Karpas-422 (cell line): Measurements from ENCODE around the gene USP48. TPM values are rescaled to one million over a fixed set of nuclear protein-coding genes. Genes with fewer than 3 reads are reported as not detected.
"Not testable (repeated sequence)": the region's sequence is repeated elsewhere in the genome, so short reads cannot be mapped to it uniquely, and the experiment has no call there.

Source experiments
- DNase-seq: peaks from one replicate; pipeline ENCODE4 v3.0.0-alpha.2; 2015
- H2AFZ ChIP-seq: fragments of 200-600 bp; sonication (generic); 2 replicates; pipeline ENCODE4 v1.6.1; 2014; ENCODE audit warnings: antibody characterized with exemption, low read length, mixed read lengths
- H3K27ac ChIP-seq: fragments of 200-600 bp; sonication (generic); 2 replicates; pipeline ENCODE4 v1.5.1; 2014; ENCODE audit warnings: mild to moderate bottlenecking, low read length, moderate library complexity
- H3K27me3 ChIP-seq: fragments of 200-600 bp; sonication (generic); 2 replicates; pipeline ENCODE4 v1.6.1; 2014; ENCODE audit warnings: low read length, mixed read lengths
- H3K36me3 ChIP-seq: fragments of 200-600 bp; sonication (generic); 2 replicates; pipeline ENCODE4 v1.6.1; 2014; ENCODE audit warnings: low read length, mixed read lengths; ENCODE audit not compliant: insufficient read depth
- H3K4me1 ChIP-seq: fragments of 200-600 bp; sonication (generic); 2 replicates; pipeline ENCODE4 v1.6.1; 2014; ENCODE audit warnings: mild to moderate bottlenecking, low read length, mixed read lengths
- H3K4me2 ChIP-seq: fragments of 200-600 bp; sonication (generic); 2 replicates; pipeline ENCODE4 v1.6.1; 2014; ENCODE audit warnings: low read length, low read depth, mild to moderate bottlenecking; ENCODE audit not compliant: poor library complexity, severe bottlenecking
- H3K4me3 ChIP-seq: fragments of 200-600 bp; sonication (generic); 2 replicates; pipeline ENCODE4 v1.5.1; 2014; ENCODE audit warnings: mild to moderate bottlenecking, antibody characterized with exemption, low read length, mixed read lengths
- H3K79me2 ChIP-seq: fragments of 200-600 bp; sonication (generic); 2 replicates; pipeline ENCODE4 v1.6.1; 2014; ENCODE audit warnings: mild to moderate bottlenecking, low read length, mixed read lengths
- H3K9ac ChIP-seq: fragments of 200-600 bp; sonication (generic); 2 replicates; pipeline ENCODE4 v1.6.0; 2014; ENCODE audit warnings: low read length
- H3K9me2 ChIP-seq: fragments of 200-600 bp; sonication (generic), shearing (Covaris generic); replicated peaks from 2 replicates; pipeline ENCODE4 v1.6.0; 2014; ENCODE audit warnings: mild to moderate bottlenecking, low read length, moderate library complexity; ENCODE audit not compliant: insufficient read depth
- H3K9me3 ChIP-seq: fragments of 300-700, 200-600 bp; sonication (generic); 2 replicates; pipeline ENCODE4 v1.6.1; 2014; ENCODE audit warnings: low read length, mixed read lengths
- H4K20me1 ChIP-seq: fragments of 200-600 bp; sonication (generic); 2 replicates; pipeline ENCODE4 v1.6.1; 2014; ENCODE audit warnings: mild to moderate bottlenecking, antibody characterized with exemption, low read length, low read depth; ENCODE audit not compliant: insufficient read depth
- total RNA-seq: library from RNA; depleted of rRNA; stranded (reverse); fragments of >200 nt; shearing (Covaris generic); gene quantifications from 2 replicates; pipeline ENCODE4 v1.2.3, GENCODE V29; 2014; ENCODE audit warnings: low replicate concordance; rRNA removed

Gene USP48
- 26.3 and 35.1 TPM in 2 replicates for total RNA-seq

- Histone ChIP-seq H3K4me2 (peak within 1 kb of the TSS; percentile 97), H3K9ac (peak within 1 kb of the TSS; percentile 98), H4K20me1 (peaks cover 16% of the 10 kb centered on the region; the same call in 1 of the 2 replicates), H3K27ac (peak within 1 kb of the TSS; percentile 93), H3K9me3 (no peaks in the 10 kb centered on the region), H3K9me2 (no peaks in the 10 kb centered on the region), H3K36me3 (no peaks in the 10 kb centered on the region), H3K4me3 (peak within 1 kb of the TSS; percentile 90), H3K4me1 (peaks cover 20% of the 10 kb centered on the region), H3K27me3 (no peaks in the 10 kb centered on the region), H3K79me2 (peaks cover 46% of the 10 kb centered on the region), H2AFZ (peak within 1 kb of the TSS; percentile 97)
- peak; percentile 99 for DNase-seq
Measured at GRCh38 chr1:21782868-21783678, at the start of gene USP48. Gene USP48 (minus strand): TSS chr1:21783149. CDS start chr1:21782957, 192 bp downstream.

- Histone ChIP-seq H2AFZ (no peak overlapping the region), H3K36me3 (no peaks in the 10 kb centered on the region), H3K27ac (no peak overlapping the region), H4K20me1 (no peaks in the 10 kb centered on the region), H3K27me3 (no peaks in the 10 kb centered on the region), H3K4me1 (no peaks in the 10 kb centered on the region), H3K4me2 (no peak overlapping the region), H3K9ac (no peak overlapping the region), H3K9me3 (no peaks in the 10 kb centered on the region), H3K9me2 (no peaks in the 10 kb centered on the region), H3K4me3 (no peak overlapping the region), H3K79me2 (no peaks in the 10 kb centered on the region)
- no peak for DNase-seq
Measured at GRCh38 chr1:21831454-21831970, 48.6 kb upstream of the USP48 start.

- no peaks in the 10 kb centered on the region for H3K9me2 ChIP-seq
- no peak overlapping the region for H3K4me2 ChIP-seq
- no peak overlapping the region for H3K9ac ChIP-seq
- no peaks in the 10 kb centered on the region for H3K79me2 ChIP-seq
- H3K27ac ChIP-seq: no peak overlapping the region
- H2AFZ ChIP-seq: no peak overlapping the region
- no peaks in the 10 kb centered on the region for H4K20me1 ChIP-seq
- no peaks in the 10 kb centered on the region for H3K36me3 ChIP-seq
- DNase-seq: no peak
- H3K9me3 ChIP-seq: no peaks in the 10 kb centered on the region
- H3K4me3 ChIP-seq: no peak overlapping the region
- no peaks in the 10 kb centered on the region for H3K27me3 ChIP-seq
- H3K4me1 ChIP-seq: no peaks in the 10 kb centered on the region
Measured at GRCh38 chr1:21830792-21831453, 48.0 kb upstream of the USP48 start.

GRCh38 chr1:21829294-21829693 lies 46.3 kb upstream of the USP48 start:
- H2AFZ ChIP-seq: no peak overlapping the region
- no peaks in the 10 kb centered on the region for H3K36me3 ChIP-seq
- no peaks in the 10 kb centered on the region for H3K79me2 ChIP-seq
- no peak overlapping the region for H3K9ac ChIP-seq
- no peak overlapping the region for H3K4me3 ChIP-seq
- H3K9me3 ChIP-seq: no peaks in the 10 kb centered on the region
- H3K9me2 ChIP-seq: no peaks in the 10 kb centered on the region
- DNase-seq: no peak
- H3K4me2 ChIP-seq: no peak overlapping the region
- H3K27me3 ChIP-seq: no peaks in the 10 kb centered on the region
- no peaks in the 10 kb centered on the region for H3K4me1 ChIP-seq
- no peaks in the 10 kb centered on the region for H4K20me1 ChIP-seq
- H3K27ac ChIP-seq: no peak overlapping the region

- H3K4me2 ChIP-seq: no peak overlapping the region
- no peaks in the 10 kb centered on the region for H3K79me2 ChIP-seq
- no peaks in the 10 kb centered on the region for H3K36me3 ChIP-seq
- no peak overlapping the region for H3K4me3 ChIP-seq
- H3K27ac ChIP-seq: no peak overlapping the region
- H3K9ac ChIP-seq: no peak overlapping the region
- DNase-seq: no peak
- no peaks in the 10 kb centered on the region for H3K9me2 ChIP-seq
- no peaks in the 10 kb centered on the region for H4K20me1 ChIP-seq
- no peaks in the 10 kb centered on the region for H3K9me3 ChIP-seq
- no peaks in the 10 kb centered on the region for H3K4me1 ChIP-seq
- no peaks in the 10 kb centered on the region for H3K27me3 ChIP-seq
- H2AFZ ChIP-seq: no peak overlapping the region
Measured at GRCh38 chr1:21828506-21829210, 45.7 kb upstream of the USP48 start.

- Histone ChIP-seq H3K9me2 (no peaks in the 10 kb centered on the region), H3K4me1 (no peaks in the 10 kb centered on the region), H3K9me3 (no peaks in the 10 kb centered on the region), H3K27ac (no peak overlapping the region), H3K4me3 (no peak overlapping the region), H3K9ac (no peak overlapping the region), H2AFZ (no peak overlapping the region), H3K79me2 (no peaks in the 10 kb centered on the region), H3K36me3 (no peaks in the 10 kb centered on the region), H3K4me2 (no peak overlapping the region), H3K27me3 (no peaks in the 10 kb centered on the region), H4K20me1 (no peaks in the 10 kb centered on the region)
- DNase-seq: no peak
Measured at GRCh38 chr1:21828075-21828474, 45.1 kb upstream of the USP48 start.

- DNase-seq: no peak
- H3K4me3 ChIP-seq: no peak overlapping the region
- H3K79me2 ChIP-seq: no peaks in the 10 kb centered on the region
- H3K4me1 ChIP-seq: no peaks in the 10 kb centered on the region
- H3K9me2 ChIP-seq: no peaks in the 10 kb centered on the region
- no peak overlapping the region for H3K9ac ChIP-seq
- no peaks in the 10 kb centered on the region for H3K27me3 ChIP-seq
- H3K36me3 ChIP-seq: no peaks in the 10 kb centered on the region
- no peak overlapping the region for H2AFZ ChIP-seq
- no peaks in the 10 kb centered on the region for H4K20me1 ChIP-seq
- no peaks in the 10 kb centered on the region for H3K9me3 ChIP-seq
- no peak overlapping the region for H3K27ac ChIP-seq
- H3K4me2 ChIP-seq: no peak overlapping the region
Measured at GRCh38 chr1:21827141-21827679, 44.3 kb upstream of the USP48 start.

- H3K9me3 ChIP-seq, H3K9me2 ChIP-seq, H3K9ac ChIP-seq, H3K27me3 ChIP-seq, H3K4me3 ChIP-seq, DNase-seq, H3K4me1 ChIP-seq, H4K20me1 ChIP-seq, H3K27ac ChIP-seq, H3K4me2 ChIP-seq, H3K79me2 ChIP-seq, H2AFZ ChIP-seq, H3K36me3 ChIP-seq: not testable (repeated sequence)
Measured at GRCh38 chr1:21826694-21827093, 43.7 kb upstream of the USP48 start.
